Heart right ventricle (tissue), 16 donors: Measurements from ENCODE around the gene FAM50B. TPM values are rescaled to one million over a fixed set of nuclear protein-coding genes. Genes with fewer than 3 reads are reported as not detected.

Source experiments
- ATAC-seq, 8 donors: fragments of 200-7000 bp; cut with Tn5 transposase; one replicate each; pipeline ENCODE4 v1.9.1; 2020; ENCODE audit warnings: mild to moderate bottlenecking in 8 of 8, moderate library complexity in 8 of 8, moderate number of reproducible peaks in 1 of 8
- DNase-seq, 2 donors: peaks; one replicate each; pipeline ENCODE4 v3.0.0-alpha.2; 2020
- H3K27ac ChIP-seq, 10 donors: fragments of 200-600 bp; sonication (generic) in 2 of 10; one replicate each; pipeline versions ENCODE4 v1.5.0 to v1.8.0; 2020 to 2022; ENCODE audit warnings: mild to moderate bottlenecking in 3 of 10
- H3K27me3 ChIP-seq, 7 donors: fragments of 200-600 bp; one replicate each; pipeline ENCODE4 v1.8.0; 2021 to 2022; ENCODE audit warnings: mild to moderate bottlenecking in 2 of 7
- H3K36me3 ChIP-seq, 9 donors: fragments of 200-600 bp; sonication (generic) in 1 of 9; one replicate each; pipeline versions ENCODE4 v1.5.0 to v1.8.0; 2020 to 2022; ENCODE audit warnings: mild to moderate bottlenecking in 2 of 9
- H3K4me1 ChIP-seq, 9 donors: fragments of 200-600 bp; sonication (generic) in 1 of 9; one replicate each; pipeline versions ENCODE4 v1.5.0 to v1.8.0; 2020 to 2022; ENCODE audit warnings: mild to moderate bottlenecking in 4 of 9
- H3K4me3 ChIP-seq, 10 donors: fragments of 200-600 bp; sonication (generic) in 2 of 10; one replicate each; pipeline versions ENCODE4 v1.5.0 to v1.8.0; 2020 to 2022; ENCODE audit warnings: mild to moderate bottlenecking in 7 of 10, moderate library complexity in 2 of 10
- H3K9me3 ChIP-seq, 11 donors: fragments of 200-600 bp in 10 of 11; sonication (generic) in 2 of 11; one replicate each; pipeline versions ENCODE4 v1.5.0 to v1.8.0; 2013 to 2022; ENCODE audit warnings: mild to moderate bottlenecking in 2 of 11, control low read depth in 1 of 11, moderate library complexity in 1 of 11
- WGBS, 2 donors: extraction: QIAGEN DNeasy Blood & Tissue Kit; methylation state at CpG; one replicate each; pipeline ENCODE4 v1.1.7; 2013; ENCODE audit warnings: inconsistent platforms in 1 of 2; 5-methylcytosine and 5-hydroxymethylcytosine counted together
- intact Hi-C, 10 donors: fragments of 100-400 bp; cut with DNase I; formaldehyde crosslinking; loops; one replicate each; pipeline versions ENCODE4 v1.11.1 to v1.14.2; 2022
- long read RNA-seq, 3 donors: library from polyadenylated mRNA; unstranded; transcript quantifications; one replicate each; pipeline ENCODE4 v2.0.0, GENCODE V29; 2020 to 2021
- polyA plus RNA-seq, 2 donors: library from polyadenylated mRNA; stranded (reverse); fragments of 200-250 nt; gene quantifications; one replicate each; pipeline ENCODE4 v1.2.3, GENCODE V29; 2013
- total RNA-seq, 10 donors: library from RNA; stranded (reverse); fragmentation: NEBNext Ultra II Directional in 3 of 10; extraction: Animal tissue kit (Norgen Biotek cat#: 25700) in 3 of 10; gene quantifications; one replicate each; pipeline versions ENCODE4 v1.2.1 to v1.2.4, GENCODE V29; 2021 to 2023
- TF ChIP-seq, protein P1 (sequence below), 9 donors: fragments of 200-600 bp; sonication (generic) in 2 of 9; IDR thresholded peaks; one replicate each; pipeline versions ENCODE4 v1.5.0 to v1.8.0; 2021 to 2022; ENCODE audit warnings: antibody characterized with exemption in 9 of 9, mild to moderate bottlenecking in 5 of 9, moderate library complexity in 1 of 9
- donor health status: Arrhythmogenic right ventricular cardiomyopathy.
- donor health status: ischemic (EF 13 %, LVEDD 7.1; RV severe dilation, severe dysfunction).
- donor health status: healthy with polysubstance abuse.
- donor health status: DM: no; HTN: yes; CAD: no.
- donor health status: DM: no; HTN: no; CAD: no.
- donor health status: ischemic (EF 25% LVEDD 6.9; RV normal size, moderate dysfunction).
- donor health status: ischemic (EF 25% LVEDD 5.7; RV mildly dilated, moderate dysfunction).
- donor health status: healthy.
- donor health status: DM: yes; HTN: yes; CAD: no.
- donor health status: Ischemic cardiomyopathy.
- donor health status: ischemic (EF 35%, LVEDD 5.7; RV mildly dilated, moderate dysfunction).
- donor health status: nonischemic (EF 11% LVEDD 7.7; RV severe dilation, severe dysfunction).
- donor health status: DM: yes; HTN: yes; CAD: no.
- donor health status: PGD.
- donor health status: ischemic (EF 29% LVEDD 5.4; RV normal size, mild dysfunction).
- donor health status: nonischemic (EF 23%, LVEDD 6.1; RV moderate dilation, normal function).

FAM50B gene, protein sequence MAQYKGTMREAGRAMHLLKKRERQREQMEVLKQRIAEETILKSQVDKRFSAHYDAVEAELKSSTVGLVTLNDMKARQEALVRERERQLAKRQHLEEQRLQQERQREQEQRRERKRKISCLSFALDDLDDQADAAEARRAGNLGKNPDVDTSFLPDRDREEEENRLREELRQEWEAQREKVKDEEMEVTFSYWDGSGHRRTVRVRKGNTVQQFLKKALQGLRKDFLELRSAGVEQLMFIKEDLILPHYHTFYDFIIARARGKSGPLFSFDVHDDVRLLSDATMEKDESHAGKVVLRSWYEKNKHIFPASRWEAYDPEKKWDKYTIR
- 10 to 100 TPM; 13.2 to 31.3 (median 22.4) TPM for total RNA-seq
- 10 to 100 TPM in 1 of 2 donors, 1 to 10 TPM in 1; 5.9 to 25.3 TPM for polyA plus RNA-seq
- long read RNA-seq, donor 1, transcript FAM50B-203 (2 exons, 1,643 nt), result minor isoform, 41 of 87 reads
- long read RNA-seq, donor 1, transcript FAM50B-202 (1 exons, 1,935 nt), result major isoform, 45 of 87 reads
- long read RNA-seq, donor 1, partial matches to known transcripts, result 0 of 87 reads
- long read RNA-seq, donor 1, other reads (novel, unspliced or antisense), result 1 of 87 reads
- long read RNA-seq, donor 2, transcript FAM50B-203 (2 exons, 1,643 nt), result major isoform, 47 of 73 reads
- long read RNA-seq, donor 2, transcript FAM50B-202 (1 exons, 1,935 nt), result minor isoform, 26 of 73 reads
- long read RNA-seq, donor 2, partial matches to known transcripts, result 0 of 73 reads
- long read RNA-seq, donor 2, other reads (novel, unspliced or antisense), result 0 of 73 reads
- long read RNA-seq, donor 3, transcript FAM50B-202 (1 exons, 1,935 nt), result major isoform, 80 of 147 reads
- long read RNA-seq, donor 3, transcript FAM50B-203 (2 exons, 1,643 nt), result minor isoform, 66 of 147 reads
- long read RNA-seq, donor 3, partial matches to known transcripts, result 0 of 147 reads
- long read RNA-seq, donor 3, other reads (novel, unspliced or antisense), result 1 of 147 reads

- Histone ChIP-seq H3K9me3 (no peaks in the 10 kb centered on the region), H3K4me1 (peaks cover 0 to 28% (median 5%) of the 10 kb centered on the region in 9 donors), H3K36me3 (no peaks in the 10 kb centered on the region), H3K27ac (peak within 1 kb of the TSS in 9 of 10 donors; percentile 69 to 83 (median 78)), H3K4me3 (peak within 1 kb of the TSS; percentile 29 to 69 (median 60)), H3K27me3 (no peaks in the 10 kb centered on the region)
- TF ChIP-seq, protein P1, sequence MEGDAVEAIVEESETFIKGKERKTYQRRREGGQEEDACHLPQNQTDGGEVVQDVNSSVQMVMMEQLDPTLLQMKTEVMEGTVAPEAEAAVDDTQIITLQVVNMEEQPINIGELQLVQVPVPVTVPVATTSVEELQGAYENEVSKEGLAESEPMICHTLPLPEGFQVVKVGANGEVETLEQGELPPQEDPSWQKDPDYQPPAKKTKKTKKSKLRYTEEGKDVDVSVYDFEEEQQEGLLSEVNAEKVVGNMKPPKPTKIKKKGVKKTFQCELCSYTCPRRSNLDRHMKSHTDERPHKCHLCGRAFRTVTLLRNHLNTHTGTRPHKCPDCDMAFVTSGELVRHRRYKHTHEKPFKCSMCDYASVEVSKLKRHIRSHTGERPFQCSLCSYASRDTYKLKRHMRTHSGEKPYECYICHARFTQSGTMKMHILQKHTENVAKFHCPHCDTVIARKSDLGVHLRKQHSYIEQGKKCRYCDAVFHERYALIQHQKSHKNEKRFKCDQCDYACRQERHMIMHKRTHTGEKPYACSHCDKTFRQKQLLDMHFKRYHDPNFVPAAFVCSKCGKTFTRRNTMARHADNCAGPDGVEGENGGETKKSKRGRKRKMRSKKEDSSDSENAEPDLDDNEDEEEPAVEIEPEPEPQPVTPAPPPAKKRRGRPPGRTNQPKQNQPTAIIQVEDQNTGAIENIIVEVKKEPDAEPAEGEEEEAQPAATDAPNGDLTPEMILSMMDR (IDR thresholded peaks at IDR 0.05), result peak; percentile 84 to 98 (median 96)
- ATAC-seq (peak; percentile 95 to 100 (median 98)), DNase-seq (peak; percentile 92 to 96)
- intact Hi-C loops, result loop anchor here in 6 of 10 donors (1.0 to 10.0 kb wide), 8 partner anchors 83 to 143 kb away; partner anchors contain the start of gene PXDC1 (in 1 of the 6)
- 44 to 53% methylated on average over 46 to 49 of the region's 49 CpGs for WGBS, 2 donors
Measured at GRCh38 chr6:3848925-3849605, at the start of gene FAM50B. Gene FAM50B, plus strand, starts transcription at chr6:3849373. Its CDS starts 439 bp downstream, at chr6:3849812.

DNA sequence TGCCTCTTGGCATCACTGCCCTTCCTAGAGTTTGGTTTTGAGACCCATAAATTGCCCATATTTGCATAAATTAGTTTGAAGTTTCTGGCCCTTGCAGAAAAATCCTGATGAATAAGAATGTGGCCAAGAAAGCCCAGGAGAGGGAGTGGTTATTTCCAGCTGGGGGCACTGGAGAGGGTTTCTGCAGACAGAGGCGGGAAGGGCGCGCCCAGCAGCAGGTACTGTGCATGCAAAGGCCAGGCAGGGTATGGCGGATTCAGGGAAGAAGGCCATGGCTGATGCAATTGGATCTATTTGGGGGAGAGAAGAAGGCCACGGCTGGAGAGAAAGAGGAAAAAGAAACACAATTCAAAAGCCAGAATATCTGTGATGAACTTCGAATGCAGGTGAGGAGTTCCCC lies 49.5 kb upstream of the FAM50B start:
- Histone ChIP-seq H3K27me3 (no peaks in the 10 kb centered on the region), H3K4me3 (no peak overlapping the region), H3K4me1 (peaks cover 10 to 77% (median 42%) of the 10 kb centered on the region in 9 donors), H3K36me3 (no peaks in the 10 kb centered on the region), H3K27ac (no peak overlapping the region), H3K9me3 (no peaks in the 10 kb centered on the region)
- WGBS, 2 donors, result 80 to 95% methylated on average over 6 of the region's 6 CpGs
- intact Hi-C loops, result loop anchor here in 4 of 10 donors (2.0 to 5.0 kb wide), 3 partner anchors 37 to 49 kb away; partner anchors contain the start of gene PXDC1 (in 3 of the 4)
- TF ChIP-seq, protein P1 (IDR thresholded peaks at IDR 0.05), result no peak
- no peak for ATAC-seq
- no peak for DNase-seq

- WGBS, 2 donors, result 58 to 63% methylated on average over 11 of the region's 11 CpGs
- Histone ChIP-seq H3K9me3 (no peaks in the 10 kb centered on the region), H3K4me3 (no peak overlapping the region), H3K4me1 (peaks cover 10 to 73% (median 44%) of the 10 kb centered on the region in 9 donors), H3K27ac (peak overlapping the region in 5 of 10 donors; percentile 9 to 69 (median 41)), H3K27me3 (no peaks in the 10 kb centered on the region), H3K36me3 (no peaks in the 10 kb centered on the region)
- peak in 6 of 8 donors; percentile 25 to 84 (median 65) for ATAC-seq
- TF ChIP-seq, protein P1 (IDR thresholded peaks at IDR 0.05), result no peak
- DNase-seq, result no peak
- intact Hi-C loops, result no loop called here
Measured at GRCh38 chr6:3800850-3801591, 48.2 kb upstream of the FAM50B start.
